ENCODE measurements around the gene TMEM63C.
"Not testable (repeated sequence)": the region's sequence is repeated elsewhere in the genome, so short reads cannot be mapped to it uniquely, and the experiment has no call there.

TMEM63C gene

GRCh38 chr14:77157740-77158139 lies 23.9 kb upstream of the TMEM63C start:
- no peak for DNase-seq

GRCh38 chr14:77158175-77158881 lies 23.3 kb upstream of the TMEM63C start:
- DNase-seq = peak in 1 of 2 experiments; percentile 18

GRCh38 chr14:77158882-77159255 lies 22.7 kb upstream of the TMEM63C start:
- DNase-seq = no peak

GRCh38 chr14:77161011-77161410 lies 20.6 kb upstream of the TMEM63C start:
- DNase-seq = no peak

- DNase-seq = no peak
Measured at GRCh38 chr14:77170045-77170444, 11.6 kb upstream of the TMEM63C start.

DNA sequence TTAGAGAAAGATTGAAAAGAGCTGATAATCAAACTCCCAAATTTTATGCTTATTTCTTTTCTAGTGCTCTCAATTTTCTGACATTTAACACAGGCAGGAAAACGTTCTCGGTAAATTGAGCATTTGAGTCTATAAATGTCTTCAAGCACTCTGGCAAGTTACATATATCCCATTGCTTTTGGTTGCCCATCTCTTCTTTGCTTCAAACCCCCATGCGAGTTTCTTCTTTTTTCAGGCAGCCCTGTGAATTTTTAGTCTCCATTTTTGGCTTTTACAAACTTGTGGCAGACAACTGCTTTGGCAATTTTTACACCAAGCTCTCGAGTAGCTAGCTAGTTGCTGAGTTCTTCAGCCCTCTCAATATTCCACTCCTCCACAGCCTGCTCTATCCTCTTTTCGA lies 8.7 kb upstream of the TMEM63C start:
- DNase-seq = no peak

DNA sequence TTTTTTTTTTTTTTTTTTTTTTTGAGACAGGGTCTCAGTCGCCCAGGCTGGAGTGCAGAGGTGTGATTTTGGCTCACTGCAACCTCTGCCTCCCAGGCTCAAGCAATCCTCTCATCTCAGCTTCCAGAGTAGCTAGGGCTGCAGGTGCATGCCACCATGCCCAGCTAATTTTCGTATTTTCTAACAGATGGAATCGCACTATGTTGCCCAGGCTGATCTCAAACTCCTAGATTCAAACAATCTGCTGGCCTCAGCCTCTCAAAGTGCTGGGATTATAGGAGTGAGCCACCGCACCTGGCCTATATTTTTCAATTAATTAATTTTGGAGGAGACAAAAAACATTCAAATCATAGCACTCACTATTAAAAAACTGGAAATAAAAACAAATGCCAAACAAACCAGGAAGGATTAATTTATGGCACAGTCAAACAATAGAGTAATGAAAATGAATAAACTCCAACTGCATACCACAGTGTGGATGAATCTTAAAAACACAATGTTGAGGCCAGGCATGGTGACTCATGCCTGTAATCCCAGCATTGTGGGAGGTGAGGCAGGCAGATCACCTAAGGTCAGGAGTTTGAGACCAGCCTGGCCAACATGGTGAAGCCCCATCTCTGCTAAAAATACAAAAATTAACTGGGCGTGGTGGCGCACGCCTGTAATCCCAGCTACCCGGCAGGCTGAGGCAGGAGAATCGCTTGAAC lies 7.5 kb upstream of the TMEM63C start:
- not testable (repeated sequence) for DNase-seq

GRCh38 chr14:77175843-77176242 lies 5.8 kb upstream of the TMEM63C start:
- DNase-seq = no peak

GRCh38 chr14:77177702-77178101 lies 3.9 kb upstream of the TMEM63C start:
- no peak for DNase-seq

- no peak for DNase-seq
Measured at GRCh38 chr14:77178656-77179055, 2.9 kb upstream of the TMEM63C start.

DNA sequence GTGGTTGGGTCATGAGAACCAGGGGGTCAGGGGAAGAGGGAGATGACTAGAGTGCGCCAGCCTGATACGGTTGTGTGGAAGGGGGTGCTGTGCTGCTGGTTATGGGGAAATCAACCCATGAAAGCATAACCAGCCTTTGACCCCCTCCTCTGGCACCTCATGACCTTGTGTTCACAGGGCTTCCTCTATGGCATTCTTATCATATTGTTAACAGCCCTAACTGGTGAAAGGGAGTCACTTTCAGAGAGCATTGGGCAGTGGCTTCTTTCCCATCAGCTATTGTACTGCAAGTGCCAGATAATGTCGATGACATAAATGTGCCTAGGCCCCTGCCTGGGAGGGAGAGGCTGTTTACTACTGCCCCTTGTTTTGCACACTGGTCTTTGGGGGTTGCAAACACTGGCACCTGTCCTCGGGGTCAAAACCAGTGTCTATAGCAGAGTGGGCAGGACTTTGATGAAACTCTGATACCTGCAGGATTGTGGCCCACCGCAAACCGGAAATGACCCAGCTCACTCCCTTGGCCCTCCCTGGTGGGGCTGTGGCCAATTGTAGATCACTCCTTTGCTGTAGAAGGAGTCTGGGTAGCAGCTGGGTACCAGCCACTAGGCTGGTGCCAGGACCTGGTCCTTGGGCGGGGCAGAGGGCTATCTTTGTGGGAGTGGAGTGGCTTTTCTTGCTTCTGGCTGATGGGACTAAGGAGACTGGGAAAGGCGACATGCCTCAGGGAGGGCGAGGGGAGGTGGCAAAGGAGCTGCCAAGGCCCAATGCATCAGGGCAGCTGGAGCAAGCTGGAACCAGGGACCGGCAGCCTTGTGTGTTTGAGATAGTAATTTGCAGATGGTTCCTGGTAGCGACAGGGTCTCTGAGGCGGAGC lies 634 bp upstream of the TMEM63C start:
- DNase-seq = no peak

- no peak for DNase-seq
Measured at GRCh38 chr14:77183896-77184295, 2.3 kb downstream of the TMEM63C start.

DNA sequence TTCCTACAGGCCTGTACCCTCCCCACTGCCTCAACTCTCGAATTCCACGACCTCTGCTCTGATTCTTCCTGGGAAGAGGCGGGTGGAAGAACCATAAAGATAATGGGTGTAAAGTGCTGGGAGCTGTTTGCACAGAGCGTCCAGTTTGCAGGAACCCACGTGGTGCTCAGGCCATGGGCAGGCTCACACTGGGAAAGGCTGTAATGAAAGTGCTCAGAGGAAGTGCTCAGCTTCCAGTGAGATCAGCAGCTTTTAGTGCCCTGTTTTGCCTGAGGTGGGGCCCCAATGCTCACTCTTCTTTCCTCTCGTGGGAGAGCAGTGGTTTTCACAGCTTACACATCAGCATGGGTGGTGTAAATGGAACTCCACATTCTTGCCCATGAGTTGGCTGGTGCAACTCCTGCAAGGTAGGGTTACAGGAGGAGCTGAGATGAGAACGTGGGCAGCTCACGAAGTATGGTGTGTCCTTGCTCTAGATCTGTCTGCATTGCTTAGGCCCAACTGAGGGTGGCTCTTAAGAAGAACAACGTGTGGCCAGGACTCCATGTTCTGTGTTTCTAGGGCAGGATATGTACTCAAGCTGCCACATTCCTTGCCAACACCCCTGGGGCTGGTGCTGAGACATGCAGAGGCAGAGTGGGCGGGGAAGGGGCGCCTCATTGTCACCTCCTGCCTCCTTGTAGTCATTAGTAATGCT lies 2.9 kb downstream of the TMEM63C start:
- no peak for DNase-seq

DNA sequence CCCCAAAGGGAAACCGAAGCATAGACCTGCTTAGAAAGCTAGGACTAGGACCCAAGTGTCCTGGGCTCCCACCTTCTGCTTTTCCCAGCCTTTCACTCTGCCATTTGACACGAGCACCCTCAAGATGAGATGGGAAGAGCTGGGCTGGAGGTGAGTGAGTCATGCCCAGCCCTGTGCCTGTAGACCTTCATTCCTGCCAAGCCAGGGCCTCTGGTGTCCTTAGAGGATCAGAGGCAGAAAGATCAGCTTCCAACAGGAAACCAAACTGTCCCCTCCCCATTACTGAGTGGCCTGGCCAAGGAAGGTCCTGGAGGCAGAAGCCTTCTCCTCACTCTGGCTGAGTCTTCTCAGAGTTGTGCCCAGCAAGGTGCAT lies 3.5 kb downstream of the TMEM63C start:
- DNase-seq = no peak

GRCh38 chr14:77186911-77187648 lies 5.5 kb downstream of the TMEM63C start:
- DNase-seq = no peak

- DNase-seq = no peak
Measured at GRCh38 chr14:77187649-77188012, 6.0 kb downstream of the TMEM63C start.

GRCh38 chr14:77189479-77189878 lies 7.9 kb downstream of the TMEM63C start:
- DNase-seq = no peak

- DNase-seq = no peak
Measured at GRCh38 chr14:77190977-77191376, 9.4 kb downstream of the TMEM63C start.

DNA sequence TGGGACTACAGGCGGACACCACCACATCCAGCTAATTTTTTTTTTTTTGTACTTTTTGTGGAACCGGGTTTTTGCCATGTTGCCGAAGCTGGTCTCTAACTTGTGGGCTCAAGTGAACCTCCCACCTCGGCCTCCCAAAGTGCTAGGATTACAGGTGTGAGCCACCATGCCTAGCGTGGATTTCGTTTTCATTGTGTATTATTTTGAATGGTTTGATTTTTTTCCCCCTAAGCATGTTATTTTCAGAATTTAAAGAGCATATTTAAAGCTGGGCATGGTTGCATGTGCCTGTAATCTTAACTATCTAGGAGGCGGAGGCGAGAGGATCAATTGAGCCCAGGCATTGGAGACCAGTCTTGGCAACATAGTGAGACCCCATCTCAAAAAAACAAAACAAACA lies 13.1 kb downstream of the TMEM63C start:
- no peak for DNase-seq

- DNase-seq = no peak
Measured at GRCh38 chr14:77195766-77196165, 14.2 kb downstream of the TMEM63C start.

- no peak for DNase-seq
Measured at GRCh38 chr14:77197988-77198387, 16.4 kb downstream of the TMEM63C start.

GRCh38 chr14:77198561-77198960 lies 17.0 kb downstream of the TMEM63C start:
- no peak for DNase-seq
